Panc1 (cell line): ENCODE data around the gene RPL36AL. TPM values are rescaled to one million over a fixed set of nuclear protein-coding genes. Genes with fewer than 3 reads are reported as not detected.
A peak's percentile ranks its signal among the peaks of the same experiment; 100 is the strongest.
"Not testable (repeated sequence)": the region's sequence is repeated elsewhere in the genome, so short reads cannot be mapped to it uniquely, and the experiment has no call there.

Experiments used
- ATAC-seq: fragments of 200-7000 bp; cut with Tn5 transposase; 2 replicates; pipeline ENCODE4 v1.9.1; 2020; ENCODE audit warnings: mild to moderate bottlenecking, moderate library complexity
- BruUV-seq: library from RNA; stranded (reverse); fragments of 400-500 nt; replicated peaks from 2 replicates; lab custom pipeline; 2021; lab: Mats Ljungman, UMichigan
- CTCF ChIA-PET: fragments of 300-600 bp; sonication (Branson Sonifier 250); formaldehyde crosslinking; loops from one replicate; lab custom pipeline; 2022; ENCODE audit warnings: antibody characterized with exemption; lab: Charles Lee
- POLR2A ChIA-PET: fragments of 300-600 bp; sonication (Branson Sonifier 250); formaldehyde crosslinking; loops from one replicate; lab custom pipeline; 2022; ENCODE audit warnings: antibody characterized with exemption; lab: Charles Lee
- DNase-seq: peaks from one replicate; pipeline ENCODE4 v3.0.0-alpha.2; 2010; ENCODE audit warnings: low read depth, low spot score
- H3K27ac ChIP-seq: 2 replicates; pipeline ENCODE4 v1.5.1; 2011; ENCODE audit warnings: mild to moderate bottlenecking, low read length, inconsistent platforms
- H3K27me3 ChIP-seq: fragments of 200-500 bp; sonication (Bioruptor generic); 2 replicates; pipeline ENCODE4 v1.6.0; 2014; ENCODE audit warnings: low read length, inconsistent platforms; ENCODE audit not compliant: control insufficient read depth, insufficient read depth
- H3K36me3 ChIP-seq: fragments of 200-500 bp; sonication (Bioruptor generic); 2 replicates; pipeline ENCODE4 v1.5.1; 2014; ENCODE audit warnings: inconsistent platforms, mild to moderate bottlenecking, low read length, moderate library complexity; ENCODE audit not compliant: control insufficient read depth, insufficient read depth
- H3K4me1 ChIP-seq: 2 replicates; pipeline ENCODE4 v1.5.1; 2011; ENCODE audit warnings: inconsistent platforms, mild to moderate bottlenecking, low read length, moderate library complexity; ENCODE audit not compliant: control insufficient read depth, insufficient read depth
- H3K4me3 ChIP-seq, 2 experiments: 2 replicates each; pipeline ENCODE4 v1.5.1; 2011 to 2012; ENCODE audit warnings: low read depth in 2 of 2, low read length in 2 of 2, mild to moderate bottlenecking in 2 of 2, inconsistent platforms in 1 of 2, moderate library complexity in 1 of 2
- H3K9me3 ChIP-seq: fragments of 200-500 bp; sonication (Bioruptor generic); 2 replicates; pipeline ENCODE4 v1.5.1; 2014; ENCODE audit warnings: low read depth, mild to moderate bottlenecking, inconsistent platforms, low read length, moderate library complexity; ENCODE audit not compliant: control insufficient read depth, insufficient read depth
- POLR2AphosphoS5 ChIP-seq: IDR thresholded peaks from 2 replicates; pipeline ENCODE4 v1.6.1; 2012; ENCODE audit warnings: mild to moderate bottlenecking, low read depth, low read length, moderate library complexity
- SIN3A ChIP-seq: IDR thresholded peaks from 2 replicates; pipeline ENCODE4 v1.6.1; 2012; ENCODE audit warnings: low read depth, mild to moderate bottlenecking, low read length, moderate library complexity, borderline replicate concordance; ENCODE audit not compliant: insufficient read depth
- TCF7L2 ChIP-seq: IDR thresholded peaks from 2 replicates; pipeline ENCODE4 v1.6.1; 2011; ENCODE audit warnings: mild to moderate bottlenecking, low read depth, low read length, inconsistent platforms
- in situ Hi-C: cut with HindIII; loops from 2 replicates; pipeline ENCODE4 v1.10.0; 2016; ENCODE audit warnings: low sequenced_read_pairs, low pct_unique_long_range_greater_than_20kb
- intact Hi-C: fragments of 100-400 bp; cut with micrococcal nuclease; formaldehyde crosslinking; loops from one replicate; pipeline ENCODE4 v1.10.0; 2022; ENCODE audit not compliant: unreplicated experiment
- total RNA-seq: library from RNA; stranded (reverse); gene quantifications from one replicate; pipeline ENCODE4 v1.2.1, GENCODE V29; 2021; ENCODE audit not compliant: unreplicated experiment
- TF ChIP-seq, protein P1 (sequence below), 2 experiments: IDR thresholded peaks; 2 replicates each; pipeline ENCODE4 v1.6.1; 2011 to 2012; ENCODE audit warnings: low read depth in 2 of 2, control low read depth in 1 of 2, low read length in 1 of 2, mild to moderate bottlenecking in 1 of 2, moderate library complexity in 1 of 2; ENCODE audit not compliant: insufficient read depth in 1 of 2
- TF ChIP-seq, protein P2 (sequence below): fragments of 450-650 bp; IDR thresholded peaks from 2 replicates; pipeline ENCODE4 v1.5.1; 2017; ENCODE audit warnings: mild to moderate bottlenecking

Gene RPL36AL
- total RNA-seq, 1 experiment from 2014 or later: 136 TPM

DNA sequence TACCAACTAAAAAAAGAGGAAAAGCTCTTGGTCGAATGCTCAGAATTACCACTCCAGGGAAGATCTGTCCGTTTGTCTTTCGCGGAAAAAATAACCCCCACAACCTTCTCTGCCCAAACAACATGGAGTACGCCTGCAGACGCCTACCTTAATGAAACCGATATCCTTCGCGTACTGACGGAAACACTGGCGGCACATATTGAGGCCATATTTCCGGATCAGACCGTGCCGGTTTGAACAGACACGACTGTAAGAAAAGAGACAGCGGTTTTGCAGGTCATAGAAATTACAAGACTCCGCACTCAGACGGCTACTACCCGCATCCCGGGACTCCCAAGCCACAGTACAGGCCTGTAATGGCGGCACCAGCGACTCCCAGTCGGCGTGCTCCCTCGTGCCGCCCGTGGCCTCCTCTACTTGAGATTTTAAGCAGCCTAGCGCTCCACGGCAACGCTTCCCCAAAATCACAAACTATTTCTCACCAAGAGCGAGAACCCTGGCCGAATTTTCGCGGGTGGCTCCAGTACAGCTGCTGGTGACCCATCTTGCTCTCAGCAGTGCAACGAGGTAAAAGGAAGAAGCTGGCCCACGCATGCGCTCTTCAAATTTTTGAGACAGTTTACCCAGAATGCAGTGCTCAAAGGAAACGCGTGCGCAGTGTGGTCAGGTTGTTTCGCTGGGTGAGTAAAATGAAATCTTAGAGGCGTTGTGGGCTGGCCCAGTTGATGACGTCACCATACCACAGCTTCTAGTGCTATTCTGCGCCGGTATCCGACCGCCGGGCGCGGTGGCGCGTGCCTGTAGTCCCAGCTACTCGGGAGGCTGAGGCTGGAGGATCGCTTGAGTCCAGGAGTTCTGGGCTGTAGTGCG is 34.4 kb downstream of the RPL36AL start, which contains the start of gene RPS29:
TSS of gene RPS29 (minus strand) at position 578 of the 870 bp plus-strand sequence. CDS start at position 544, 34 bp downstream.
- H3K36me3 ChIP-seq: peaks cover 21% of the 10 kb centered on the region
- DNase-seq (peak; percentile 98), ATAC-seq (peak; percentile 94)
- peak within 1 kb of the TSS; percentile 92 to 93 for H3K4me3 ChIP-seq
- H3K4me1 ChIP-seq: peaks cover 15% of the 10 kb centered on the region
- no TSS peak for BruUV-seq
- H3K9me3 ChIP-seq: no peaks in the 10 kb centered on the region
- peak; percentile 91 for TF ChIP-seq POLR2AphosphoS5
- TF ChIP-seq, protein P1, sequence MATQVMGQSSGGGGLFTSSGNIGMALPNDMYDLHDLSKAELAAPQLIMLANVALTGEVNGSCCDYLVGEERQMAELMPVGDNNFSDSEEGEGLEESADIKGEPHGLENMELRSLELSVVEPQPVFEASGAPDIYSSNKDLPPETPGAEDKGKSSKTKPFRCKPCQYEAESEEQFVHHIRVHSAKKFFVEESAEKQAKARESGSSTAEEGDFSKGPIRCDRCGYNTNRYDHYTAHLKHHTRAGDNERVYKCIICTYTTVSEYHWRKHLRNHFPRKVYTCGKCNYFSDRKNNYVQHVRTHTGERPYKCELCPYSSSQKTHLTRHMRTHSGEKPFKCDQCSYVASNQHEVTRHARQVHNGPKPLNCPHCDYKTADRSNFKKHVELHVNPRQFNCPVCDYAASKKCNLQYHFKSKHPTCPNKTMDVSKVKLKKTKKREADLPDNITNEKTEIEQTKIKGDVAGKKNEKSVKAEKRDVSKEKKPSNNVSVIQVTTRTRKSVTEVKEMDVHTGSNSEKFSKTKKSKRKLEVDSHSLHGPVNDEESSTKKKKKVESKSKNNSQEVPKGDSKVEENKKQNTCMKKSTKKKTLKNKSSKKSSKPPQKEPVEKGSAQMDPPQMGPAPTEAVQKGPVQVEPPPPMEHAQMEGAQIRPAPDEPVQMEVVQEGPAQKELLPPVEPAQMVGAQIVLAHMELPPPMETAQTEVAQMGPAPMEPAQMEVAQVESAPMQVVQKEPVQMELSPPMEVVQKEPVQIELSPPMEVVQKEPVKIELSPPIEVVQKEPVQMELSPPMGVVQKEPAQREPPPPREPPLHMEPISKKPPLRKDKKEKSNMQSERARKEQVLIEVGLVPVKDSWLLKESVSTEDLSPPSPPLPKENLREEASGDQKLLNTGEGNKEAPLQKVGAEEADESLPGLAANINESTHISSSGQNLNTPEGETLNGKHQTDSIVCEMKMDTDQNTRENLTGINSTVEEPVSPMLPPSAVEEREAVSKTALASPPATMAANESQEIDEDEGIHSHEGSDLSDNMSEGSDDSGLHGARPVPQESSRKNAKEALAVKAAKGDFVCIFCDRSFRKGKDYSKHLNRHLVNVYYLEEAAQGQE (IDR thresholded peaks at IDR 0.05; ENCODE audit: insufficient read depth in 1 of 2, low read depth in 2 of 2, low read length in 1 of 2): no peak
- TF ChIP-seq, protein P2, sequence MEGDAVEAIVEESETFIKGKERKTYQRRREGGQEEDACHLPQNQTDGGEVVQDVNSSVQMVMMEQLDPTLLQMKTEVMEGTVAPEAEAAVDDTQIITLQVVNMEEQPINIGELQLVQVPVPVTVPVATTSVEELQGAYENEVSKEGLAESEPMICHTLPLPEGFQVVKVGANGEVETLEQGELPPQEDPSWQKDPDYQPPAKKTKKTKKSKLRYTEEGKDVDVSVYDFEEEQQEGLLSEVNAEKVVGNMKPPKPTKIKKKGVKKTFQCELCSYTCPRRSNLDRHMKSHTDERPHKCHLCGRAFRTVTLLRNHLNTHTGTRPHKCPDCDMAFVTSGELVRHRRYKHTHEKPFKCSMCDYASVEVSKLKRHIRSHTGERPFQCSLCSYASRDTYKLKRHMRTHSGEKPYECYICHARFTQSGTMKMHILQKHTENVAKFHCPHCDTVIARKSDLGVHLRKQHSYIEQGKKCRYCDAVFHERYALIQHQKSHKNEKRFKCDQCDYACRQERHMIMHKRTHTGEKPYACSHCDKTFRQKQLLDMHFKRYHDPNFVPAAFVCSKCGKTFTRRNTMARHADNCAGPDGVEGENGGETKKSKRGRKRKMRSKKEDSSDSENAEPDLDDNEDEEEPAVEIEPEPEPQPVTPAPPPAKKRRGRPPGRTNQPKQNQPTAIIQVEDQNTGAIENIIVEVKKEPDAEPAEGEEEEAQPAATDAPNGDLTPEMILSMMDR: no peak
- TF ChIP-seq SIN3A: no peak
- TF ChIP-seq TCF7L2: no peak
- peak within 1 kb of the TSS; percentile 95 for H3K27ac ChIP-seq
- ChIA-PET POLR2A (interaction anchor here (0.7 kb wide), 1 partner anchor 861 kb away, joined by 3 read pairs; no protein-coding TSS in a partner anchor), CTCF (interaction anchor here (1.0 to 1.3 kb wide), 2 partner anchors 9 to 124 kb away, joined by 4 read pairs; no protein-coding TSS in a partner anchor)
- in situ Hi-C loops (no loop called here), intact Hi-C loops (no loop called here)
- H3K27me3 ChIP-seq: no peaks in the 10 kb centered on the region

DNA sequence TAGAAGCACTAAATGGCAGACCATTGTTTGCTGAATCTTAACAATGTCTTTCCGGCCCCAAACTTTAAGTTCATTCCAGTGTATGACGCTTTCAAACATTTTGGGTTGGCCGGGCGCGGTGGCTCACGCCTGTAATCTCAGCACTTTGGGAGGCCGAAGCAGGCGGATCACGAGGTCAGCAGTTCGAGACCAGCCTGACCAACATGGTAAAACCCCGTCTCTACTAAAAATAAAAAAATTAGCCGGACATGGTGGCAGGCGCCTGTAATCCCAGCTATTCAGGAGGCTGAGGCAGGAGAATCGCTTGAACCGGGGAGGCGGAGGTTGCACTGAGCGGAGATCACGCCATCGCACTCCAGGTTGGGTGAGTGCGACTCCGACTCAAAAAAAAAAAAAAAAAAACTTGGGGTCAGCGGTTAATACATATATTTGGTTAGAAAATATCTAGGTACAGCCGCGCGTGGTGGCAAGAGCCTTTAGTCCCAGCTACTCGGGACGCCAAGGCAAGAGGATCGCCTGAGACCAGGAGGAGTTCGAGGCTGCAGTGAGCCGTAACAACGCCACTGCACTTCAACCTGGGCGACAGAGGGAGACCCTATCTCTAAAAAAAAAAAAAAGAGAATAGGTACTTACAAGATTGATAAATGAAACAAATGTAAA is 35.3 kb downstream of the RPL36AL start:
- ATAC-seq, CTCF ChIA-PET, intact Hi-C loops, DNase-seq, H3K27me3 ChIP-seq, H3K9me3 ChIP-seq, in situ Hi-C loops, BruUV-seq: not testable (repeated sequence)
- Histone ChIP-seq H3K27ac (peak overlapping the region; percentile 95), H3K4me3 (peak overlapping the region; percentile 92 to 93), H3K36me3 (peaks cover 21% of the 10 kb centered on the region), H3K4me1 (peaks cover 15% of the 10 kb centered on the region)
- POLR2A ChIA-PET: interaction anchor here (0.6 to 0.7 kb wide), 3 partner anchors 8 to 861 kb away, joined by 3 to 4 read pairs (median 3); no protein-coding TSS in a partner anchor
